BLaER1 treated with 17β-estradiol and CSF1 and Interleukin-3, amounts not matched to agents 10 nM and 100 nM (cell line): ENCODE measurements around the gene TRIM8.

Experiments
- H3K27ac ChIP-seq, 11 experiments: shearing (Covaris generic); formaldehyde crosslinking; 2 replicates each; pipeline ENCODE4 v1.8.1; 2022
- H3K27me3 ChIP-seq, 11 experiments: shearing (Covaris generic); formaldehyde crosslinking; 2 replicates each; pipeline ENCODE4 v1.8.1; 2022
- H3K36me3 ChIP-seq, 11 experiments: shearing (Covaris generic); formaldehyde crosslinking; 2 replicates each; pipeline ENCODE4 v1.8.1; 2022
- H3K4me1 ChIP-seq, 10 experiments: shearing (Covaris generic); formaldehyde crosslinking; 2 replicates each; pipeline ENCODE4 v1.8.1; 2022
- H3K4me2 ChIP-seq, 11 experiments: shearing (Covaris generic); formaldehyde crosslinking; 2 replicates each; pipeline ENCODE4 v1.8.1; 2022
- H3K4me3 ChIP-seq, 10 experiments: shearing (Covaris generic); formaldehyde crosslinking; 2 replicates each; pipeline ENCODE4 v1.8.1; 2022
- H3K9ac ChIP-seq, 11 experiments: shearing (Covaris generic); formaldehyde crosslinking; 2 replicates each; pipeline ENCODE4 v1.8.1; 2022
- H3K9me3 ChIP-seq, 11 experiments: shearing (Covaris generic); formaldehyde crosslinking; replicated peaks in 1 of 11; 2 replicates each; pipeline ENCODE4 v1.8.1; 2022
- H4K20me1 ChIP-seq, 11 experiments: shearing (Covaris generic); formaldehyde crosslinking; 2 replicates each; pipeline ENCODE4 v1.8.1; 2022
- Cebpa-rat ChIP-seq, 11 experiments: shearing (Covaris generic); IDR thresholded peaks; 2 replicates each; pipeline ENCODE4 v1.8.1; 2022

The TRIM8 gene

DNA sequence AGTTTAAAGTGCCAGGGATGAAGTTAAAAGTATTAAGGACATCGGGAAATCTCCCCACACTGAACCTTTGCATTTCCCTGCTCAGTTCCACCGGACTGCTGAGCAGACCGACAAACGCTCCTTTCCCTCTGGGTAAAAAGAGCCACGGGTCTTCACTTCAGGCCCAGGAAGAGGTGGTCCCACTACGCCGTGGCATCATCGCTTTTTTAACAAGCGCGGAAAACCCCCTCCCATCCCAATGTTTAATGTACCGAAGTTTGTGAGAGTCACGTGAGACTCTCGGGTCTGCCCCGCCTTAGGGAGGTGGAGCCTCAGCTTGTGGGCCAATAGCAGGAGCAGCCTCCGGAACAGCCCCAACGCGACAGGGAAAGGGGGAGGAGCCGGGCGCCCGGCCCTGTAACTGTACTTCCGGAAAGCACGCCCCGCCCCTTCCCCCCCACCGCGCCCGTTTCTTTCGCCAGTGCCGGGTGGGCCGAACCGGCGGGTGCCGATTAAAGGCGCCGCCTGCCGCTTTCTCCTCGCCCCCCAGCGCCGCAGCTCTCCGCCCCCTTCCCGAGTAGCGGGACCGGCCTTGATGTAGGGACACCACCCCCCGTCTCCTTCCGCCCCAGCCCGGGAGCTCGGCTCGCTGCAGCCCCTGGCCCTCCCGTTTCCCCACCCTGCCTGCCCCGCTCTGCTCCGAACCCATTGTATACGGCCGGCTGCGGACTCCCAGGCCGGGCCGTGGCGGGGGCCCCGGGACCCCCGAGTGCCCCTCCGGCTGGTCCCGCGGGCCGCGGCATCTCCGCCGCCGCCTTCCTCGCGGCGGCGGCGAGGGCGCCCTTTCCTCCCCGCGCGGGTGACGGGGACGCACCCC is 2.2 kb upstream of the TRIM8 start:
- Histone ChIP-seq H3K27me3 (no peaks in the 10 kb centered on the region), H3K4me2 (peak overlapping the region; percentile 77 to 100 (median 98)), H3K36me3 (peaks cover 0 to 10% (median 0%) of the 10 kb centered on the region in 11 experiments; a peak in 6 of 22 replicates), H3K4me3 (peak overlapping the region; percentile 78 to 100 (median 96)), H4K20me1 (peaks cover 8 to 26% (median 23%) of the 10 kb centered on the region in 11 experiments; a peak in 21 of 22 replicates), H3K9ac (peak overlapping the region; percentile 96 to 99 (median 98)), H3K4me1 (peaks cover 5 to 18% (median 11%) of the 10 kb centered on the region in 10 experiments; a peak in 18 of 20 replicates), H3K9me3 (peaks cover 0 to 6% (median 0%) of the 10 kb centered on the region in 11 experiments; a peak in 1 of 22 replicates), H3K27ac (peak overlapping the region; percentile 93 to 99 (median 98))
- no peak for TF ChIP-seq Cebpa-rat (IDR thresholded peaks at IDR 0.05)

DNA sequence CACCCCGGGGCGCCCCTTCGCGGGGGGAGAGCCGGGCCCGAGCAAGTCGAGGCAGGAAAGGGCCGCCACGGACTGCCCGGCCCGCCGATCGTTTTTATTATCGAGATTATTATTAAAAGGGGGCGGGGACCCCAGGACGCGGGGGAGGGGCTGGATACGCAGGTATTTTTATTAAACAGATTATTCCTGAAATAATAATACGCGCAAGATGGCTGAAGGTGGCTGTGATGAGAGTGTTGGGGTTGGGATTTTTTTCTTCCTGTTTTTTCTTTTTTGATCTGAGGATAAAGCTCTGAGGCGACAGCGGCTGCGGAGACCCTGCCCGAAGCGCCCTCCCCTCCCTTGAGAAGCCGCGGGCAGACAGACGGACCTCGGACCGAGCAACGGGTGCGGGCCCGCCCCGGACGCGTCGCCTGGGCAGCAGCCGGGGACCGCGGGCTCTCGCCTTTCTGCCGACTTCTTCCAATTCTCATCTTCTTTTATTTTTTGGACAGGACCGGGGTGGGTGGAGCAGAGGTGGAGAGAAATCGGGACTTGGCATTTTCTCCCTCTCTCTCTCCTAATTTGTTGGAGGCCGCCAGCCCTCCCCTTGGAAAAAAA is 1.4 kb upstream of the TRIM8 start:
- peak overlapping the region; percentile 93 to 99 (median 98) for H3K27ac ChIP-seq

DNA sequence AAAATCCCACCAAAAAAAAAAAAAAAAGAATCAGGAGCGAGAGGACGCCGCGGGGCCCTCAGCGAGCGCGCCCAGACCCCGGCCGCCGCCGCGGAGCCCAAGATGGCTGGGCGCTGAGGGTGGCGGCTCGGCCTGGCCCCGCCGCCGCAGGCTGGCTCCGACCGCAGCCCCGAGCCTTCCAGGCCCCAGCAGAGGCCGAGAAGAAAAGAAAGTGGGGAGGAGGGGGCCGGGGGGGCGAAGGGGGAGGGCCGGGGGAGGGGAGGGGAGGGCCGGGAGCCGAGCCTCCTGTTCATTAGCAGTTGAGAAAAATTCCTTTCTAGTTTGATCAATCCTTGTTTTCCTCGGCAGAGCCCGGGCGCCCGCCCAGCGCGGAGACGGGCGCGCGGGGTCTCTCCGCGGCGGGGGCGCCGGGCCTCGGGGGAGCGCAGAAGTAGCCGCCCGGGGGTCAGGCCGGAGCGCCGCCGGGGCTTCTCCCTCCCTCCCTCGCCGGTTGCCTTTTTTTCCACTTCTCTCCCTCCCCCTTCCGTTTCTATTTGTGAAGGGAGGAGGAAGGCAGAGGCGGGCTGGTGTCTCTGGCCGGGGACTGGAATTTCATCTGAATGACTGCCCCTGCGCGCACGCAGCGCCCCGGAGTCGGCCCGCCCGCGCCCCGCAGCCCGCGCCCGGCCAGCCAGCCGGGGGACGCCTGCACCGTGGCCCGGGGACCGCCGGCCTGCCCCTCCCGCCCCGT is 778 bp upstream of the TRIM8 start:
- Histone ChIP-seq H3K4me3 (peak overlapping the region; percentile 78 to 100 (median 96)), H3K27me3 (no peaks in the 10 kb centered on the region), H3K4me2 (peak overlapping the region; percentile 97 to 100 (median 99)), H3K9ac (peak overlapping the region; percentile 96 to 99 (median 98)), H3K9me3 (peaks cover 0 to 6% (median 0%) of the 10 kb centered on the region in 11 experiments; a peak in 1 of 22 replicates), H3K36me3 (peaks cover 4 to 22% (median 13%) of the 10 kb centered on the region in 11 experiments; a peak in 15 of 22 replicates), H3K4me1 (peaks cover 19 to 29% (median 25%) of the 10 kb centered on the region in 10 experiments), H4K20me1 (peaks cover 22 to 40% (median 36%) of the 10 kb centered on the region in 11 experiments), H3K27ac (peak overlapping the region; percentile 93 to 99 (median 98))
- no peak for TF ChIP-seq Cebpa-rat (IDR thresholded peaks at IDR 0.05)

More for the DNA sequence above, 1.4 kb upstream of the TRIM8 start:
- Histone ChIP-seq H3K36me3 (peaks cover 0 to 16% (median 6%) of the 10 kb centered on the region in 11 experiments; a peak in 15 of 22 replicates), H3K4me3 (peak overlapping the region; percentile 78 to 100 (median 96)), H3K9me3 (peaks cover 0 to 6% (median 0%) of the 10 kb centered on the region in 11 experiments; a peak in 1 of 22 replicates), H3K27me3 (no peaks in the 10 kb centered on the region), H3K9ac (peak overlapping the region; percentile 96 to 99 (median 98)), H3K4me2 (peak overlapping the region; percentile 77 to 100 (median 98)), H3K4me1 (peaks cover 12 to 25% (median 18%) of the 10 kb centered on the region in 10 experiments), H4K20me1 (peaks cover 15 to 34% (median 30%) of the 10 kb centered on the region in 11 experiments)
- no peak for TF ChIP-seq Cebpa-rat (IDR thresholded peaks at IDR 0.05)

DNA sequence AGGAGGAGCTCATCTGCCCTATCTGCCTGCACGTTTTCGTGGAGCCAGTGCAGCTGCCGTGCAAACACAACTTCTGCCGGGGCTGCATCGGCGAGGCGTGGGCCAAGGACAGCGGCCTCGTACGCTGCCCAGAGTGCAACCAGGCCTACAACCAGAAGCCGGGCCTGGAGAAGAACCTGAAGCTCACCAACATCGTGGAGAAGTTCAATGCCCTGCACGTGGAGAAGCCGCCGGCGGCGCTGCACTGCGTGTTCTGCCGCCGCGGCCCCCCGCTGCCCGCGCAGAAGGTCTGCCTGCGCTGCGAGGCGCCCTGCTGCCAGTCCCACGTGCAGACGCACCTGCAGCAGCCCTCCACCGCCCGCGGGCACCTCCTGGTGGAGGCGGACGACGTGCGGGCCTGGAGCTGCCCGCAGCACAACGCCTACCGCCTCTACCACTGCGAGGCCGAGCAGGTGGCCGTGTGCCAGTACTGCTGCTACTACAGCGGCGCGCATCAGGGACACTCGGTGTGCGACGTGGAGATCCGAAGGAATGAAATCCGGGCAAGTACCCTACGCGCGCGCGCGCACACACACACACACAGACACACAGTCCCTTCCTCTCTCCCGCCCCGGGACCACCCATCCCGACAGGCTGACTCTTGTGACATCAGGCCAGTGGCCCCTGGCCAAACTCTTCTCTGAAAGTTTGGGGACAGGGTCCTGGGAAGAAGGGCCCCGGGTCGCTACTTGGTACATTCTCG is 538 bp downstream of the TRIM8 start:
- no peaks in the 10 kb centered on the region for H3K27me3 ChIP-seq
- H3K9ac ChIP-seq: peak overlapping the region; percentile 96 to 99 (median 98)
- H3K4me3 ChIP-seq: peak overlapping the region; percentile 78 to 100 (median 96)
- peaks cover 0 to 6% (median 0%) of the 10 kb centered on the region in 11 experiments; a peak in 1 of 22 replicates for H3K9me3 ChIP-seq
- peak overlapping the region; percentile 97 to 100 (median 99) for H3K4me2 ChIP-seq
- peaks cover 4 to 25% (median 16%) of the 10 kb centered on the region in 11 experiments; a peak in 15 of 22 replicates for H3K36me3 ChIP-seq
- peak overlapping the region; percentile 93 to 99 (median 98) for H3K27ac ChIP-seq
- H3K4me1 ChIP-seq: peaks cover 32 to 40% (median 38%) of the 10 kb centered on the region in 10 experiments
- H4K20me1 ChIP-seq: peaks cover 35 to 53% (median 50%) of the 10 kb centered on the region in 11 experiments
- TF ChIP-seq Cebpa-rat (IDR thresholded peaks at IDR 0.05): no peak

DNA sequence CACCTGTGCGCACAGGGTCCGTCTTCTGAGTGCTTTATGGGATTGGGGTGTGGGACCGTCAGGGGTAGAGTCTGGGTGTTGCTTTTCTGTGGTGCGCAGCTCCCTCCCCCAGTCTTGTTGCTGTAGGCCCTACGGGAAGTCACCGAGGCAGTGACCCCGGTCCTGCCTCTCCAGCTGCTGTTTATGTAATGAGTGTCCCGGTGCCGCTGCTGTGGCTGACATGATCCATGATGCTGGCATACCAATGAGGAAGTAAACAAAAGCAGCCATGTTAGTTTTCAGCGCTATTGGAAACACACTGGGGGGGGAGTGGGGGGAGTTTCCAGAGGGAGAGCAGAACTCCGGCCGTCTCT is 1.1 kb downstream of the TRIM8 start:
- no peak for TF ChIP-seq Cebpa-rat (IDR thresholded peaks at IDR 0.05)
- Histone ChIP-seq H3K27me3 (no peaks in the 10 kb centered on the region), H3K9me3 (peaks cover 0 to 6% (median 0%) of the 10 kb centered on the region in 11 experiments; a peak in 1 of 22 replicates), H3K4me3 (peak overlapping the region; percentile 78 to 100 (median 96)), H3K9ac (peak overlapping the region; percentile 96 to 99 (median 98)), H3K4me2 (peak overlapping the region; percentile 97 to 100 (median 99)), H3K4me1 (peaks cover 38 to 45% (median 44%) of the 10 kb centered on the region in 10 experiments), H4K20me1 (peaks cover 40 to 59% (median 55%) of the 10 kb centered on the region in 11 experiments), H3K36me3 (peaks cover 4 to 25% (median 16%) of the 10 kb centered on the region in 11 experiments; a peak in 15 of 22 replicates), H3K27ac (peak overlapping the region; percentile 93 to 99 (median 98))

DNA sequence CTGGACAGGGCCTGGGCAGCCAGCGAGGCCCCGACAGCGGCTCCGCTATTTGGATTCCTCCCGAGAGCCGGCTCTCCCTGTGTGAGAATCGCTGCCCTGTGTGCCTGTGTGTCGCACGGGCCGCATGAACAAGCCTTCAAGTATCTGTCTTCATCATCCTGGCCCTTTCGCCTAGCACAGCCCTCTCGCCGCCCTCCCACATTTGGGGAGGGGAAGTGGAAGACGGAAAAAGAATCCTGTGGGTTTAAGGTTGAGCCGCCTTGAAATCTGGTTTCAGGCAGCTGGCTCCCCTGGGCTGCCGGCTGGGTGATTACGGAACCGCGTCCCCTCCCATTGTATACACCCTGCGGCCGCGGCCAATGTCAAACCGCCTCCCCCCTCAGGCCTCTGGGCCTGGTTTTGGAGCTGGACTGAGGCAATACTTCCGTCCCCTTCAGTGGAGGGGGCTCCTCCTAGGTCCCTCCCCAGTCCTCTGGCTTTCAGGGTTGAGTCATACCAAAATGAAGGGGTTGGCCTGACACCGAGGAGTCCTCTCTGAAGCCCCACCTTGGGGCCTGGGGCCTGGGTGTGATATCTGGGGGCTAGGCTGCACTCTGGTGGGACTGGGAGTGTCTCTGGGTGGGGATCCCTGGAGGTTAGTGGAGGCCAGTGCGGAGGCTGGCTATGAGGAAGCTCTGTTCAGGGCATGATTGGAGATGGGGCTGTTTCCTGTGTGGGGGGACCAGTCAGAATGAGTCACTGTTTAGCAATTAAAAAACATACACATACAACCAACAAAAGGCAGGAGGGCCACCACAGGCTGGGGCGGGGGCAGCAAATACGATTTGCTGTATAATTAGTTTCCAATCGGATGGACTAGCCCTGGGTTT is 1.7 kb downstream of the TRIM8 start:
- TF ChIP-seq Cebpa-rat (IDR thresholded peaks at IDR 0.05): peak; percentile 12 to 98 (median 86); a peak in 17 of 22 replicates
- Histone ChIP-seq H3K36me3 (peaks cover 4 to 31% (median 17%) of the 10 kb centered on the region in 11 experiments; a peak in 16 of 22 replicates), H3K4me3 (peak overlapping the region; percentile 78 to 100 (median 96)), H4K20me1 (peaks cover 46 to 65% (median 61%) of the 10 kb centered on the region in 11 experiments), H3K4me1 (peaks cover 44 to 51% (median 50%) of the 10 kb centered on the region in 10 experiments), H3K9ac (peak overlapping the region; percentile 96 to 99 (median 98)), H3K4me2 (peak overlapping the region; percentile 97 to 100 (median 99)), H3K9me3 (peaks cover 0 to 6% (median 0%) of the 10 kb centered on the region in 11 experiments; a peak in 1 of 22 replicates), H3K27me3 (no peaks in the 10 kb centered on the region), H3K27ac (peak overlapping the region; percentile 93 to 99 (median 98))
